Measurements from ENCODE around the gene ST6GAL1. TPM values are rescaled to one million over a fixed set of nuclear protein-coding genes. Genes with fewer than 3 reads are reported as not detected.

Gene ST6GAL1
- total and polyA plus RNA-seq, 10 of the 15 experiments (the other 5 are each of a cell fraction or from before 2014, with no cell fraction given), result 74.2 to 248 (median 149) TPM

DNA sequence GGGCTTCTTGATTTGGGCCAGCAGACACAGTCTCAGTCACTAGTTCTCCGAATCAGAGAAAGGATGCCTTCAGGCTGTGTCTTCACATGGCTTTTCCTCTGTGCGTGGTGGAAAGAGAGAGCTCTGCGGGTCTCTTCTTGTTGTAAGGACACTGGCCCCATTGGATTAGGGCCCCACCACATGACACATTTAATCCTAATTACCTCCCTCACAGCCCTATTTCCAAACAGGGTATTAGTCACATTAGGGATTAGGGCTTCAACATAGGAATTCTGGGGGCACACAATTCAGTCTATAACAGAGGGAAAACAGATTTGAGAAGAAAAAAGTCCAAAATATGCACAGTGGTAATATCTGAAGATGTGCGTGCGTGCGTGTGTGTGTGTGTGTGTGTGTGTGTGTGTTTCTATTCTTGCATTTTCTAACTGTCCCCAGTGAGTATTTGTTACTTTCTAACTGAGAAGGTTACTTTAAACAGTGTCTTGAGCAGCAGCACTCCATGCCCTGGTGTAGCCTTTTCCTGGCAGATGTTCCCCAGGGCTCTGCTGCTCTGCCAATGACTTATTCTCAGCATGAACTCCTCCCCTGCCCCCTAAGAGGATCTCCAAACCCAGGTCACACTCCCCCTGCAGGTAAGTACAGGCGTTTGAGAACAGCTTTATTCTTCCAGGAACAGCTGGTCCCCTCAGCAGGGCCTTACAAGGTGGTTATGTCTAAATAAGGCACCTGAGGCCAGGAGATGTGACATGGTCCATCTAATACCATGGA, 136.1 kb downstream of the ST6GAL1 start (continued):
- TF ChIP-seq SPI1 (IDR thresholded peaks at IDR 0.05; ENCODE audit: borderline replicate concordance, insufficient read depth, low read depth, low read length), result no peak
- TF ChIP-seq RB1 (IDR thresholded peaks at IDR 0.05; ENCODE audit: borderline replicate concordance), result no peak

DNA sequence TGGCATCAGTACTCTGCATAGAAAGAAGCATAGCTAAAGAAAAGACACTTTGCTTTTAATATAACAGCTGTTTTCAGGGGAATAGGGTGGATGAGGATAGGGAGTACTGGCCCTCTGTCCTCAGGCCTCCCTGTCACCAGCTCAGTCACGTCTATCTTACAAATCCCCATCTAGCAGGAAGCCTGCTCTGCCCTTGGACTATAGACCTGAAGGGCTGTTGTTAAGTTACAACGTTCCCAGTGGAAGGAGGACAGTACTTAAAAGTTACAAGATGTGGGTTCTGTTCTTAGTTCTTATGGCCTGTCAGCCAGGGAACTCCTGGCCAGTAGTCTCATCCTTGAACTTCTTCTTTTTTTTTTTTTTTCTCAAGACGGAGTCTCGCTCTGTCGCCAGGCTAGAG, 138.5 kb downstream of the ST6GAL1 start:
- Histone ChIP-seq H3K9me3 (replicated peaks; ENCODE audit: control insufficient read depth, insufficient read depth, low read length) (no peaks in the 10 kb centered on the region; the same call in 2 of the 3 replicates), H3K9ac (ENCODE audit: control insufficient read depth, insufficient read depth, low read length) (no peak overlapping the region), H3K36me3 (ENCODE audit: control insufficient read depth in 2 of 2, insufficient read depth in 2 of 2, low read length in 1 of 2) (peaks cover 23 to 37% of the 10 kb centered on the region in 2 experiments), H3K27me3 (replicated peaks in 1 of 2; ENCODE audit: control insufficient read depth in 2 of 2, insufficient read depth in 2 of 2, low read length in 1 of 2) (no peaks in the 10 kb centered on the region), H3K4me1 (ENCODE audit: control insufficient read depth, insufficient read depth, low read length) (peaks cover 26% of the 10 kb centered on the region), H3K4me3 (no peak overlapping the region), H3K79me2 (ENCODE audit: control insufficient read depth, insufficient read depth, low read length) (peaks cover 25% of the 10 kb centered on the region), H3K4me2 (ENCODE audit: control insufficient read depth, insufficient read depth) (no peak overlapping the region), H3K27ac (ENCODE audit: control insufficient read depth, insufficient read depth) (no peak overlapping the region), H2AFZ (ENCODE audit: control insufficient read depth, low read depth, low read length) (no peak overlapping the region), H4K20me1 (ENCODE audit: control insufficient read depth, insufficient read depth) (0 out of 2 replicates have a peak, but pooled peaks cover 3% of the 10 kb centered on the region)
- ChIA-PET SMC1A (ENCODE audit: uncharacterized antibody, unreplicated experiment) (interaction anchor here (1.2 to 3.4 kb wide), 5 partner anchors 24 to 220 kb away, joined by 3 to 16 read pairs (median 6); no protein-coding TSS in a partner anchor), CTCF (interaction anchor here (1.0 to 1.7 kb wide), 4 partner anchors 37 to 219 kb away, joined by 3 to 9 read pairs (median 4); no protein-coding TSS in a partner anchor), POLR2A (interaction anchor here (0.6 kb wide), 1 partner anchor 14 kb away, joined by 3 read pairs; no protein-coding TSS in a partner anchor), RAD21 (ENCODE audit: unreplicated experiment) (interaction anchor here (1.4 to 1.6 kb wide), 2 partner anchors 38 to 220 kb away, joined by 4 to 7 read pairs; no protein-coding TSS in a partner anchor)
- intact Hi-C loops (cut with micrococcal nuclease; ENCODE audit: unreplicated experiment) (loop anchor here (5.0 kb wide), 1 partner anchor 136 kb away; the partner anchor contains the start of gene ST6GAL1), in situ Hi-C loops (cut with MboI) (no loop called here)
- FAIRE-seq, result no peak
- DNase-seq (ENCODE audit: low read depth, low spot score), result no peak
- 90% methylated on average over 5 of the region's 5 CpGs for WGBS (ENCODE audit: insufficient coverage, insufficient replicate concordance, low lambda C conversion rate, missing lambda C conversion rate)
- ATAC-seq, result no peak
- peak; percentile 73; the same call in 1 of the 2 replicates for TF ChIP-seq POLR2AphosphoS5 (IDR thresholded peaks at IDR 0.05; ENCODE audit: low read length)
- TF ChIP-seq FOXM1 (IDR thresholded peaks at IDR 0.05; ENCODE audit: low read depth, low read length), result no peak
- BruUV-seq (replicated peaks), result no TSS peak

All from GM12878 (cell line).